ENCODE results near the gene SIKE1. TPM values are rescaled to one million over a fixed set of nuclear protein-coding genes. Genes with fewer than 3 reads are reported as not detected.

SIKE1 gene
- polyA plus RNA-seq, 3 donors, result 15.2 to 30.4 (median 26.9) TPM

DNA sequence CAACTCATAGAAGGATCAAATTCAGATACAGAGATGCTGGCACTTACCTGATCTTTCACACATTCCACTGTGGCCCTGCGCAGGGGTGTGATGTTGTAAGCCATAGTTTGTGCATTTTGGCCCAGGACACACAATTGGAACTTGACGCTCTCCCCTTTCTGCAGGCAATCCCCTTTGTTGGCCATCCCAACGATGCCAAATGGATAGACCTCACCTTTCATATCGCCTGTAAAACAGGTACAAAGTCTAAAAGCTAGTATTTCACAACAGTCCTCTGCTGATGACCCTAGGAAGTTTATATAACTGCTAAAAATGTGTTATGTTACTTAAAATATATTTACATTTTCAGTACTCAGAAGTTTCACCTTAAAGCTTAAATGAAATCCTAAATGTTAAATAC, 60.0 kb downstream of the SIKE1 start:
- no peak overlapping the region for H3K4me3 Mint-ChIP-seq
- DNase-seq, result no peak
- H3K9me3 Mint-ChIP-seq, result no peaks in the 10 kb centered on the region
- peak overlapping the region in 1 of 7 donors; percentile 34 for H3K27ac Mint-ChIP-seq
- WGBS (ENCODE audit: insufficient coverage), result no CpG with 5 or more reads among the region's 4 CpGs
- intact Hi-C loops (cut with micrococcal nuclease), result no loop called here
- Histone ChIP-seq H3K4me1 (ENCODE audit: control insufficient read depth in 1 of 2, insufficient read depth in 2 of 2, low read length in 2 of 2) (peaks cover 11 to 13% of the 10 kb centered on the region in 2 donors), H3K4me2 (replicated peaks; ENCODE audit: extremely low read depth, low read length, poor library complexity, severe bottlenecking) (no peak overlapping the region), H3K79me2 (ENCODE audit: insufficient read depth, low read length) (peaks cover 20% of the 10 kb centered on the region), H3K27me3 (ENCODE audit: control insufficient read depth in 2 of 2, insufficient read depth in 2 of 2, low read length in 2 of 2) (no peaks in the 10 kb centered on the region), H3K4me3 (replicated peaks in 1 of 3; ENCODE audit: low read depth in 2 of 3, low read length in 3 of 3) (no peak overlapping the region), H3K9ac (ENCODE audit: insufficient read depth, low read length, poor library complexity, severe bottlenecking) (no peak overlapping the region), H3K9me3 (replicated peaks in 1 of 2; ENCODE audit: control insufficient read depth in 1 of 2, insufficient read depth in 1 of 2, low read length in 2 of 2) (no peaks in the 10 kb centered on the region), H2AFZ (ENCODE audit: insufficient read depth, low read depth, low read length, poor library complexity, severe bottlenecking) (no peak overlapping the region), H3K36me3 (replicated peaks in 1 of 2; ENCODE audit: control insufficient read depth in 1 of 2, insufficient read depth in 2 of 2, low read length in 2 of 2) (peaks cover 80 to 85% of the 10 kb centered on the region in 2 donors), H3K27ac (ENCODE audit: low read depth in 1 of 2, low read length in 2 of 2) (no peak overlapping the region), H4K20me1 (ENCODE audit: insufficient read depth, low read length) (peaks cover 4% of the 10 kb centered on the region)
- peaks cover 11% of the 10 kb centered on the region for H3K4me1 Mint-ChIP-seq
- H3K36me3 Mint-ChIP-seq, result peaks cover 66 to 81% of the 10 kb centered on the region in 2 donors
- TF ChIP-seq, protein P1, sequence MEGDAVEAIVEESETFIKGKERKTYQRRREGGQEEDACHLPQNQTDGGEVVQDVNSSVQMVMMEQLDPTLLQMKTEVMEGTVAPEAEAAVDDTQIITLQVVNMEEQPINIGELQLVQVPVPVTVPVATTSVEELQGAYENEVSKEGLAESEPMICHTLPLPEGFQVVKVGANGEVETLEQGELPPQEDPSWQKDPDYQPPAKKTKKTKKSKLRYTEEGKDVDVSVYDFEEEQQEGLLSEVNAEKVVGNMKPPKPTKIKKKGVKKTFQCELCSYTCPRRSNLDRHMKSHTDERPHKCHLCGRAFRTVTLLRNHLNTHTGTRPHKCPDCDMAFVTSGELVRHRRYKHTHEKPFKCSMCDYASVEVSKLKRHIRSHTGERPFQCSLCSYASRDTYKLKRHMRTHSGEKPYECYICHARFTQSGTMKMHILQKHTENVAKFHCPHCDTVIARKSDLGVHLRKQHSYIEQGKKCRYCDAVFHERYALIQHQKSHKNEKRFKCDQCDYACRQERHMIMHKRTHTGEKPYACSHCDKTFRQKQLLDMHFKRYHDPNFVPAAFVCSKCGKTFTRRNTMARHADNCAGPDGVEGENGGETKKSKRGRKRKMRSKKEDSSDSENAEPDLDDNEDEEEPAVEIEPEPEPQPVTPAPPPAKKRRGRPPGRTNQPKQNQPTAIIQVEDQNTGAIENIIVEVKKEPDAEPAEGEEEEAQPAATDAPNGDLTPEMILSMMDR (IDR thresholded peaks at IDR 0.05), result no peak
- no peaks in the 10 kb centered on the region for H3K27me3 Mint-ChIP-seq (ENCODE audit: low read depth in 3 of 3)

Small RNA genes lying within 50 kb of the gene (small RNA-seq; reads per million reads assigned to genes)
- gene RNY1P13 (ENCODE audit: insufficient read length, low read depth), result not detected

Other genes starting within 250 kb of the SIKE1 start
- 10 to 100 TPM; 22.1 to 55.7 (median 47.6) TPM for gene BCAS2, start 199.1 kb downstream of the SIKE1 start, polyA plus RNA-seq
- under 1 TPM; 0.03 to 0.07 (median 0.06) TPM for gene DENND2C, start 110.6 kb downstream of the SIKE1 start, polyA plus RNA-seq
- not detected for gene AMPD1, start 85.1 kb downstream of the SIKE1 start, polyA plus RNA-seq
- 10 to 100 TPM; 12.2 to 42.7 (median 40.8) TPM for gene NRAS, start 63.9 kb downstream of the SIKE1 start, polyA plus RNA-seq
- 100 to 1,000 TPM; 177 to 324 (median 251) TPM for gene CSDE1, start 22.7 kb downstream of the SIKE1 start, polyA plus RNA-seq
- not detected for gene SYCP1, start 74.2 kb upstream of the SIKE1 start, polyA plus RNA-seq
- not detected for gene TSHB, start 249.1 kb upstream of the SIKE1 start, polyA plus RNA-seq

All from CD14-positive monocyte (primary cell).